B cell (primary cell): ENCODE results near the gene HK3.

Experiments
- EZH2 ChIP-seq: IDR thresholded peaks from 2 replicates; pipeline ENCODE4 v1.6.1; 2012; ENCODE audit warnings: borderline replicate concordance, low read depth, mild to moderate bottlenecking, moderate library complexity, low read length; ENCODE audit not compliant: insufficient read depth, poor library complexity, severe bottlenecking
- TF ChIP-seq, protein P1 (sequence below): fragments of 200-600 bp; IDR thresholded peaks from one replicate; pipeline ENCODE4 v1.8.0; 2022; ENCODE audit warnings: antibody characterized with exemption, mild to moderate bottlenecking

DNA sequence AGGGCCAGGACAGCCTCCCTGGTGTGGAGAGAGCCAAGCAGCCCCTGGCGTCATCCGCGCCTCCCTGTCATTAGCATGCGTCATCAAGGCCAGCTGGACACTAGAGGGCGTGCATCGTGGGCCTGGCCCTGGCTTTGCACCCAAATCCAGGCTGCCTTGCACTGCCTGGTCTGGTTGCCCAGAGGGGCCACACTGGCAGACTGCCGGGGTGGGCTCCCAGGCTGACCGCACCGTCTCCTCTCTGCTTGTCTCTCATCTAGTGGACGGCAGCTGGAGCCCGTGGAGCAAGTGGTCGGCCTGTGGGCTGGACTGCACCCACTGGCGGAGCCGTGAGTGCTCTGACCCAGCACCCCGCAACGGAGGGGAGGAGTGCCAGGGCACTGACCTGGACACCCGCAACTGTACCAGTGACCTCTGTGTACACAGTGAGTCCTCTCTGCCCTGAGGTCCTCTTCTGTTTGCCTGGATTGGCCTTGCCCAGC, 29.0 kb downstream of the HK3 start:
- TF ChIP-seq, protein P1, sequence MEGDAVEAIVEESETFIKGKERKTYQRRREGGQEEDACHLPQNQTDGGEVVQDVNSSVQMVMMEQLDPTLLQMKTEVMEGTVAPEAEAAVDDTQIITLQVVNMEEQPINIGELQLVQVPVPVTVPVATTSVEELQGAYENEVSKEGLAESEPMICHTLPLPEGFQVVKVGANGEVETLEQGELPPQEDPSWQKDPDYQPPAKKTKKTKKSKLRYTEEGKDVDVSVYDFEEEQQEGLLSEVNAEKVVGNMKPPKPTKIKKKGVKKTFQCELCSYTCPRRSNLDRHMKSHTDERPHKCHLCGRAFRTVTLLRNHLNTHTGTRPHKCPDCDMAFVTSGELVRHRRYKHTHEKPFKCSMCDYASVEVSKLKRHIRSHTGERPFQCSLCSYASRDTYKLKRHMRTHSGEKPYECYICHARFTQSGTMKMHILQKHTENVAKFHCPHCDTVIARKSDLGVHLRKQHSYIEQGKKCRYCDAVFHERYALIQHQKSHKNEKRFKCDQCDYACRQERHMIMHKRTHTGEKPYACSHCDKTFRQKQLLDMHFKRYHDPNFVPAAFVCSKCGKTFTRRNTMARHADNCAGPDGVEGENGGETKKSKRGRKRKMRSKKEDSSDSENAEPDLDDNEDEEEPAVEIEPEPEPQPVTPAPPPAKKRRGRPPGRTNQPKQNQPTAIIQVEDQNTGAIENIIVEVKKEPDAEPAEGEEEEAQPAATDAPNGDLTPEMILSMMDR: no peak
- no peak for TF ChIP-seq EZH2
